Hematopoietic multipotent progenitor cell treated with erythropoietin and hydrocortisone succinate and interleukin-3 and kit ligand, for 15 days (in vitro differentiated cells): Measurements from ENCODE around the gene ADAMTS17.

Source experiments
- DNase-seq: peaks from one replicate; pipeline ENCODE4 v3.0.0-alpha.2; 2015; ENCODE audit warnings: low spot score

ADAMTS17 gene

DNA sequence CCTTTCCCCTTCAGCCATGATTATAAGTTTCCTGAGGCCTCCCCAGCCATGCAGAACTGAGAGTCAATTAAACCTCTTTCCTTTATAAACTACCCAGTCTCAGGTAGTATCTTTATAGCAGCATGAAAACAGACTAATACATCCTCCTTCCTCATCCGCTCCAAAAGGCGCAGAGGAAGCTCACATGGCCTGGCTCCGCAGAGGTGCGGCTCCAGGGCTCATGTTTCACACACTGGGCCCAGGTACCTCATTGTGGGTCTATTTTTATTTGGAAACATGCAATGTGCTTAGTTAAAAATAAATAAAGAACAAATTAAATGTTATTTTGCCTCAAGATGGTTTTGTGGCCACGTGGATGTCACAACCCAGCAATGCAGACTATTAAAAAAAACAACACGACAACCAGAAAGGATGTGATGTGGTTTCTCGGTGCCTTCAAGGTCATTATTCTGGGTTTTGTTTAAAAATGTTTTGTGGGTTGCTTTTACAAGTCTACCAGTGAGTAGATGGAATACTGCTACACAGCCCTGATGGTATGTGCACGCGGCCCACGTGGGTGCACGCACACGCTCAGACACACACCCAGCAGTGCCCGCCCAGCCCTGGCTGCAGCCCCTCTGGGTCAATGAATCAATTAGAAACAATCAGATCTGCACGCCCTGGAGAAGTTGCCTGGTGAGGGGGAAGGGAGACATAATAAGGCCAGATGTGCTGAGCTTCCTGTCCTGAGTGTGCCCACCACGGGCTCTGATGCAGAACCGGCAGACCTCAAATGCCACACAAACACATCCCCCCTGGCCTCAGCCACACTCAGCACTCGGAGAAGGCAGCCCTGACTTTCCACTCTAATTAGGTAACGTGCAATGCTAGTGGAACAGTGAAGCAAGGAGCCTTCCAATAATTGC is 140.1 kb downstream of the ADAMTS17 start:
- no peak for DNase-seq

- no peak for DNase-seq
Observed at GRCh38 chr15:100200287-100200880, 141.4 kb downstream of the ADAMTS17 start.

DNA sequence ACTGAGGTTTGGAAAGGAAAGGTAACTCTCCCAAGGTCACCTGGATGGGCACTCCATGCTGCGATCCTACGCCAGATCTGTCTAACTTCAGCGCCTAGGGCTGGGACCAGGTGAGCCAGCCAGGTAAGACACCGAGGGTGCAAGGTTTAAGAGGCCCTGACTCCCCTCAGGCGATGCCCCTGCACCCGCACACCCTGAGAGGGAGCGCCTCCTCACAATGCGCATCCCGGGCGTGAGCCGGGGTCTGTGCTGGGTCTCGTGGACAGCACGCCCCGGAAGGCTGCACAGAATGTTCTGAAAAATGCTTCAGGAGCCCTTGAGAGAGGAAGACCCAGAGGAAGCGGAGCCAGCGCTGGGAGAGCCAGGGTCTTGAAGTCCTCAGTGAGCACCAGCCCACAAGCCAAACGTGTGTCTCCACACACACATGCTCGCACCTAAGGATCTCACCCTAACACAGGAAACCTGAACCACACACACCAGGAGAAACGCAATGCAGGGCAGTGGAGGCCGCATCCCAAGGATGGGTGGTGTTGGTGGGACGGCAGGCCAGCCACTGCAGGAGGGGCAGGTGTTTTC is 142.0 kb downstream of the ADAMTS17 start:
- no peak for DNase-seq

DNA sequence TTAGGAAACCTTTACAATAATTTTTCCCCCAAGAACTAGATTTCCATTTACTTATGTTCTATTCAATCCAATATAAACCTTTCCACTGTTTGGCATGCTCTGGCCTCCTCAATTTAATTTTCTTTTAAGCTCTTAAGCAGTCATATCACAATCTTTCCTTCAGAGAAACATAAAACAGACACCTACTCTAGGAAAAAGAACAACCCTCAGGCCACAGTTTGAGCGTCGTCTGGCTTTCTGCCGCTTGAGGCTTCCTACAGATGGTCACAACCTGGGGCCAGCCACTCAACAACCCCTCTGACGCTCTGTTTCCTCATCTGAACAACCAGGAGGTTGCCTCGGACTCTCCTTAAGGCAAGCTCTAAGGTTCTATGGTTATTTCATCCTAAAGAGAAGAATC is 143.3 kb downstream of the ADAMTS17 start:
- DNase-seq = no peak

DNA sequence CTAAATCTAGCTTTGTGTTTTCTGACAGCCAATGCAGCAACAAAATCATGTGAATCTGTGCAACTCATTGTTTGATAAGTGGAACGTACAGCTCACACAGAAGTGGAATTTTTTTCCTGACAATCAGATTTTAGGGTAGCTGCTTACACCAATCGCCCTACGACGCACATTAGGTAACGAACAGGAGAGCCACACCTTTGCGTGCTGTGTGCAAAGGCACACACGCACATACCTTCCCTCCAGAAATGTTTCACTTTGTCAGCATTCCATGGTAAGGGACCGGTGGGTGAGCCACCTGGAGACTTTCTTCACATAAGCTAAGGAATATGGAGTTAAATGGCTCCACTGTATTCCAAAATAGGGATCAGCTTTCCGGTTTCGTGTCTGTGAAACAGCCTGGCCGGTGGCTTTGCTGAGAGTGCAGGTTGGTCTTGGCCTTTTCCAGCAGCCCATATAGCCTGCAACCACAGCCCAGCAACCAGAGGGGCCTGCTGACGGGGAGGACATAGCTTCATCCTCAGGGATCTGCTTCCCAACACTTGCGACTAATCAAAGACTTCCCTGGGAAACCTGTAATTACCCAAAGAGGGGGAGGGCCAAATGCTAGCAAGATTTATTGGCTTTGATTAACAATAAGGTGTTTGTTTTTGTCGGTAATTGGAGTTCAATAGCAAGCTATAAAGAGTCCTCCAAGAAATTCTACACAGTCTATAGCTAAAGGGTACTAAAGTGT is 145.3 kb downstream of the ADAMTS17 start:
- no peak for DNase-seq

- DNase-seq = no peak
Observed at GRCh38 chr15:100194996-100195395, 146.8 kb downstream of the ADAMTS17 start.

- no peak for DNase-seq
Observed at GRCh38 chr15:100193277-100193860, 148.4 kb downstream of the ADAMTS17 start.

DNA sequence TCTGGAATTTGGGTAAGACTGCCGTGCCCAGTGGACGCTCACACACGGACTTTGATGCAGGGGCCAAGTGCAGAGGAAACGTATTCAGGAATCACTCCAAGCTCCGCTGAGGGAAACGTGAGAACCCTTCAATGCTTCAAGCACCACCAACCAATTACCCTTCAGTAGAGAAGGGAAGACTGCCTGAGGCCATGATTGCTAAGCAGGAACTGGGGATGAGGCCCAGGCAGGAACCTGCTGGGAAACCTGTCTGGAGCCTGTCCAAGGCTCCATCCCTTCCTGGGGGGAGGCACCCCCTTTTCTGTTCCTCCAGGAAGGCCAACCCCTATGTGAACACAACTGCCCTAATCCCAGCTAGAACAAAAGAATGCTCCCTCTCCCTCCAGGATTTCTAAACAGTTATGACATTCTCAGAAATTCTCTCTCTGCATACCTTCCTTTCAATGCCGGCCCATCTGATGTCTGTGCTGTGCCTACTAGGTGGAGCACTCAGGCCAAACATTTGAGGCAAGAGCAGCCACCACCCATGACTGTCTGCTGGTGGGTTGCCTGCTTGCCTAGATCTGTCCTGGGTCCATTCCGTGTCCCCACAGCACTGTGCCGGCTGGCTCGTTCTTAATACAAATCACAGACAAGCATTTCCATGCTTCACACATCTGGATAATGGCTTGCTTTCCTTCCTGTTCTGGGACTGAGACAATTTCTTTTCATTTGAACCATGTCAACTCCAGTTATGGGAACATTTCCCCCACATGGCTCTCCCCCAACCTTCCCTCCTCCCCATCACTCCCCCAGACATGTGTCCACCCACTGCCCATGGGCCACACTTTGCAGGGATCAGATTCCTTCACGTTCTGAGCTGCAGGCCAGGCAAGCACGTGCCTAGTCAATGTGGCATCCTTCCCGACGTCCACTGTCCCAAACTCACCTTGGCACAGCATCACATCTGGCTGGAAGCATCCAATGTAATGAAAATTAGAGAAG is 149.4 kb downstream of the ADAMTS17 start:
- DNase-seq = no peak

DNA sequence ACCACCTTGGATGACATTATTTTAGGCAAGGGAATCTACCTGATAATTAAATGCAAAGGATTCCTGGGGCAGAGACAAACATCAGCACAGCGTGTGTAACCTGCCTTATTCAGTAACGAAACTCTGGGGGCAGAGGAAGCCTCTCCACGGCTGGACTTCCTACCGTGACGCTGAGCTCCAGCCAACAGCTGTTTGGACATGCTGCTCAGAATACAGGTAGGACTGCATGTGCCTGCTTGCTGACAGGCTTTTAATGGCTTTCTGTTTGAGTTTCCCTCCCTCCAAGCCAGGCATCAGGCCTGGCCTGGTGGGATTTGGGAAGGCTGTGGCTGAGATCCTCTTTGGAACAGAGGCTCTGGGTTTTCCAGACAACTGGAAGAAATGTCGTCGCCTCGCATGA is 150.6 kb downstream of the ADAMTS17 start:
- no peak for DNase-seq

- no peak for DNase-seq
Observed at GRCh38 chr15:100190675-100191074, 151.1 kb downstream of the ADAMTS17 start.

DNA sequence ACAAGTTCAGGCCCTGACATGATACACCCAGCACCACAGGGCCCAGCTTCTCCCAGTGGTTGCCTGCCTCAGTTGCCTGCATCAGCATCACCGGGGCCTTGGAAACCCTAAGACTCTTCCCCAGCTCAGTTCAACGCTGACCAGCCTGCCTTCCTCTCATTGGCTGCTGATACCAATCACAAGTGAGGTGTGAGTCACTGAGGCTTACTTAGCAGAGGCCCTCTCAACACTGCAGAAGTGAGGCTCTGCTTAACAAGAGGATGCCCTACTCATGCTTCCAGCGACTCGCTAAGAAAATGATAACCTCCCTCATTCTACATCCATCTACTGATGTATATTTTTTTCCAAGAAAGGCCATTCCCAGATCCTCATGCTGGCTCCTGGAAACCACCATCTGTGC is 151.9 kb downstream of the ADAMTS17 start:
- DNase-seq = no peak

DNA sequence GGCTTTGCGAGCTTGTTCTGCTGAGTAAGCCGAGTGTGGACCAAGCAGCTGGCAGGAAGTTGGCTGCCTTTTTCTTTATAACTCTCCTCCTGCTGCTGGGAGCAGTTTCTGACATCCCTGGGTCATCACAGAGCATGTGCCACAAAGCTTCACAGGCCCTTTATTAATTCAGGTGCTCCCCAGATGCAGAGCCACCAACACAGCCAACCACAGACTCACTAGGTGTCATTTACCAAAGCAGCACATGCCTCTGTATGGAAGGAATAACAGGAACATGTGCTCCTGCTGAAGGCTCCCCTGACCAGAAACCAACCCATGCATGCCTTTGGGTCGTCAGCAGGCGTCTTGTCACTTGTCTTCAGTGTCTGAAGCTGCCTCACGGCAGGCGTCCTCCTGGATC is 152.5 kb downstream of the ADAMTS17 start:
- no peak for DNase-seq

DNA sequence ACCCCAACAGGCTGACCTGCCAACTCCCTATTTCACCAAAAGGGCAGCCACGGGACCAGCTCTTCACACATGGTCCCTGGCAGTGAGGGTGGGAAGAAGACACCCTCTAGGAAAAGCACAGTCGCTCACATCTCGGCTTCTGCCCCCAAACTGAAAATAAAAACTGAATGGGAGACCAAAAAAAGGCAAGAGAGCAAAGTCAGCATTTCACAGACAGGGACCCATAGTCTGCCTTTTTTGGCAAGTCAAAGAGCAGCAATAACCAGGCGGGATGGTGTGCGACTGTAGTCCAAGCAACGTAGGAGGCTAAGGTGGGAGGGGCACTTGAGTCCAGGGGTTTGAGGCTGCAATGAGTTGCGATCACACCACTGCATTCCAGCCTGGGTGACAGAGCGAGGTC is 154.1 kb downstream of the ADAMTS17 start:
- DNase-seq = no peak

DNA sequence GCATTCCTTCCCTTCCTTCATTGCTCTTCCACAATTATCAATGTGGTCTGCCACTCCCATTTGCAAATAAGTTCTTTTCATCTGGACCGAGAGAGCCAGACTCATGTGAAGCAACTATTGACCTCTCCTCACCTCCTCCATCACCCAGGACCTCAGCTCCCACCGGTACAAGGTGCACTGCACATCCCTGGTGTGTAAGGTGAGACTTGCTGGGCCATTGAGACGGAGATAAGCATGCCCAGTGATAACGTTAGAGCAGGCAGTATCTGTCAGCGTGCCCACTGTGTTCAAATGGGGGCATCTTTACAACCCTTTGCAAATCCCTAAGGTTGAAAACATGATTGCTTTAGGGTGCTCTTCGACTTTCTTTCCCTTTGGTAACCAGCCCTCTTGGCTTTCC is 154.8 kb downstream of the ADAMTS17 start:
- DNase-seq = no peak

- DNase-seq = no peak
Observed at GRCh38 chr15:100186366-100186765, 155.4 kb downstream of the ADAMTS17 start.

GRCh38 chr15:100183921-100184495 is 157.8 kb downstream of the ADAMTS17 start:
- no peak for DNase-seq

DNA sequence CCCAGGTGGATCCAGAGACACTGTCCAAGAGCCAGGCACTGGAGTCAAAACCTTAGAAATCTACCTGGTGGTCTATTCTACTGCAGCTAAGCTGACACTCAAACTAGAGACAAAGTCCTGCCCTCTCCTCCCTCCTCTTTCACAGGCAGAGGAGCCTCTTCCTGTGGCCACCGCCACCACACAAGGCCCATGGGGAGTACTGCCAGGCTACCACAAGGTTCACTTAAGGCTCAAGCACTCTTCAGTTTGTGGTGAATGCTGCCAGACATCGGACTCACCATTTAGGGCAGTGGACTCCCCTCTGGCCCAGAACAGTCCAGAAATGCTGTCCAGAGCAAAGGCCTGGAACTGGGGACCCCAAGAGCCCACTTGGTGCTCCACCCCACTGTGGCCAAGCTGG is 160.9 kb downstream of the ADAMTS17 start:
- no peak for DNase-seq

DNA sequence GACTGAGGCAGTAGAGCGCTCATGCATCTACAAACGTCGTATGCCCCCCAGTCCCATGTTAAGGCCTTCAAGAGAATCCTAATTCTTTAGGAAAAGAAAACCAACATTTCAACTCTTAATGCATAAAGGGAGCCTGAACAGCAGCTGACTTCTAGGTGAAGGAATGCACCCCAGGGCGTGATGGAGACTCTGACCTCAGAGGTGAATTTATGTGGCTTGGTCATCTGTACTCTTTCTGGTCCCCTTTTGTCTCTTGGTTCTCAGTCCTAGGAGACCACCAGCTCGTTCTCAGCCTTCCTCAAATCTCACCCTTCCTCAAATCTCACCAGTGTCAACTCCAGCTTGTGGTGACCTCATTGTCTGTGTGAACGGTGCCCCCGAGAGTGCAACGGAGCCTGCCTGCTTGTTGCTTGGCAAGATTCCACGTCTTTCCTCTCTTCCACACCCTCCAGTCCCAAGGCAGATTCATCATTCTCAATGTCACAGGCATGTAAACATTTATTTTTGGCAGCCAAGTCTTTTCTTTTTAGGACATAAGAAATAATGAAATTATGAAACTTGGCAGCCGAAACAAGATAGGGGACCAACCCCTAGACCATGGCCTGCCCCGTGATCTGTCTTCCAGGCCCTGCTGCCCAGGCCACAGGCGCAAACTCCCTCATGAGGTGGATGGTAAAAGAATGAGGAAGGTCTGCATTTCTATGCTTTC is 166.2 kb downstream of the ADAMTS17 start:
- no peak for DNase-seq

DNA sequence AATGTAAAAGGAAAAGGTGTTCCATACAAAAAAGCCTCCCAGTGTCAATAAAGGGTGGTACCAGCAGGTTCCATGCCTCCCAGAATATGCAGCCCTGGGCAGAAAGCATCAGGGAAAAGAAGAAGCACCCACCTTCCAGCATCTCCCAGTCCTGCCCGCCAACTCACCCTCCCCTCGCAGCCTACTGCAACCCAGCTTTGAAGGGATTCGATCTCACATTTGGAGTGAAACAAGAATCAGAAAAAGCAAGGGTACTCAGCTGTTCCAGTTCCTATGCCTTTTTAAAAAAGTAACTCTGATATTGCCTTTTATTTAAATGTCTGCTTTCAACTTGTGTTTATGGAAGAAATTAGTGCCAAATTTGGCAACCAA is 166.9 kb downstream of the ADAMTS17 start:
- DNase-seq = no peak
